Natural killer cell (primary cell): Measurements from ENCODE around the gene ZNF672. TPM values are rescaled to one million over a fixed set of nuclear protein-coding genes. Genes with fewer than 3 reads are reported as not detected.
A peak's percentile ranks its signal among the peaks of the same experiment; 100 is the strongest.
"Not testable (repeated sequence)": the region's sequence is repeated elsewhere in the genome, so short reads cannot be mapped to it uniquely, and the experiment has no call there.

ENCODE experiments used
- ATAC-seq, 3 donors: fragments of 150-1000 bp in 2 of 3; fragments of 200-7000 bp in 1 of 3; cut with Tn5 transposase; 1 replicate in 1 of 3; 2 replicates in 2 of 3; pipeline ENCODE4 v1.10.0; 2021; ENCODE audit warnings: mild to moderate bottlenecking in 2 of 3, moderate library complexity in 2 of 3
- DNase-seq, 2 donors: peaks; one replicate each; pipeline versions ENCODE4 v3.0.0 to v3.0.0-alpha.2; 2013 to 2021; ENCODE audit warnings: mixed read lengths in 1 of 2
- H3K27ac ChIP-seq: one replicate; pipeline ENCODE4 v1.5.1; 2013; ENCODE audit warnings: mild to moderate bottlenecking, low read length
- H3K27me3 ChIP-seq: one replicate; pipeline ENCODE4 v1.6.1; 2013; ENCODE audit warnings: low read length; ENCODE audit not compliant: control insufficient read depth, insufficient read depth
- H3K36me3 ChIP-seq: one replicate; pipeline ENCODE4 v1.6.1; 2013; ENCODE audit warnings: low read length; ENCODE audit not compliant: control insufficient read depth, insufficient read depth
- H3K4me1 ChIP-seq: one replicate; pipeline ENCODE4 v1.6.1; 2013; ENCODE audit warnings: low read length; ENCODE audit not compliant: control insufficient read depth, insufficient read depth
- H3K4me3 ChIP-seq: one replicate; pipeline ENCODE4 v1.5.1; 2013; ENCODE audit warnings: low read length
- H3K9me3 ChIP-seq: one replicate; pipeline ENCODE4 v1.6.1; 2013; ENCODE audit warnings: low read length; ENCODE audit not compliant: control insufficient read depth, insufficient read depth
- H3K27ac Mint-ChIP-seq, 2 donors: one replicate each; pipeline ENCODE4 v1.8.0; 2022; ENCODE audit warnings: mild to moderate bottlenecking in 2 of 2, mixed read lengths in 2 of 2, moderate library complexity in 1 of 2
- H3K27me3 Mint-ChIP-seq, 2 donors: one replicate each; pipeline ENCODE4 v1.8.0; 2022; ENCODE audit warnings: low read depth in 2 of 2, mixed read lengths in 2 of 2
- H3K36me3 Mint-ChIP-seq: one replicate; pipeline ENCODE4 v1.8.0; 2022; ENCODE audit warnings: mixed read lengths
- H3K4me1 Mint-ChIP-seq, 2 donors: one replicate each; pipeline ENCODE4 v1.8.0; 2022; ENCODE audit warnings: mixed read lengths in 2 of 2
- H3K4me3 Mint-ChIP-seq: one replicate; pipeline ENCODE4 v1.8.0; 2022; ENCODE audit warnings: mild to moderate bottlenecking, moderate library complexity, mixed read lengths
- H3K9me3 Mint-ChIP-seq, 2 donors: one replicate each; pipeline ENCODE4 v1.8.0; 2022; ENCODE audit warnings: mixed read lengths in 2 of 2
- WGBS: methylation state at CpG from one replicate; pipeline ENCODE4 v1.1.7; 2013; ENCODE audit warnings: missing lambda C conversion rate; ENCODE audit not compliant: insufficient coverage; 5-methylcytosine and 5-hydroxymethylcytosine counted together
- intact Hi-C: fragments of 100-400 bp; cut with micrococcal nuclease; formaldehyde crosslinking; loops from one replicate; pipeline ENCODE4 v1.14.2; 2022
- total RNA-seq, 4 donors: library from RNA; stranded (reverse); fragments of 120-200 nt in 1 of 4; gene quantifications; one replicate each; pipeline versions ENCODE4 v1.2.3 to v1.2.4, GENCODE V29; 2013 to 2022
- TF ChIP-seq, protein P1 (sequence below): fragments of 200-600 bp; IDR thresholded peaks from one replicate; pipeline ENCODE4 v1.8.0; 2022; ENCODE audit warnings: antibody characterized with exemption

Gene ZNF672
- total RNA-seq: 10 to 100 TPM; 29.0 to 41.8 (median 38.7) TPM
- 34.8 TPM for total RNA-seq (2013)

DNA sequence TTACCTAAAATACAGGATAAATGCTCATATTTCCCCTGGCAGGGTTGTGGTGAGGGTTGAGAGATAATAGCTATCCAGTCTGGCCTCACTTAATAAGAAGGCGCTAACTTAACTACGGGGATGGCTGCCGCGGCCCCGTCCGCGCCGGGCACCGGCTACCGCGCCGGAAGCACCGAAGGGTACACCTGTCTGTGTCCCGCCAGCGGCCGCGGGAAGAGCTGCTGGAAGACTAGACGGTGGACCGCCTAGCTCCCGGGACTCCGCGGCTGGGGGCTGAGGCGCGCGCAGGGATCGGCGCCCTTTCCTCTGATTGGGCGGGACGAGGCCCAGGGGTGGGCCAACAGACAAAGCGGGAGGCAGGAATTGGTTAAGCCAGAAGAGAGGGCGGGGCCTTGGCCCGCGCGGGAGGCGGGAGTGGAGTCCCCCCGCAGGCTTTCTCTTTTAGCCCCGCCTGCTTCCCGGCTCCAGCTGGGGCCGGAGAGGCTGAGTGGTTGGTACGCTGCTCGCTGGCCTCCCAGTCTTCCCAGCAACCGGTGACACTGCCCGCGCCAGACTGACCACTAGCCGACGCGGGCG, at the start of gene ZNF672:
Gene ZNF672, plus strand, starts transcription at position 444 of the 576 bp plus-strand sequence. CDS start 9,051 bp downstream, outside the sequence.
- H3K27me3 Mint-ChIP-seq: peaks cover 5% of the 10 kb centered on the region in 2 donors
- under 1% methylated on average over 48 of the region's 48 CpGs for WGBS
- Histone ChIP-seq H3K4me3 (peak within 1 kb of the TSS; percentile 80), H3K36me3 (no peaks in the 10 kb centered on the region), H3K4me1 (peaks cover 24% of the 10 kb centered on the region), H3K27me3 (no peaks in the 10 kb centered on the region), H3K9me3 (no peaks in the 10 kb centered on the region), H3K27ac (peak within 1 kb of the TSS; percentile 99)
- peak; percentile 92 to 96 for DNase-seq
- H3K27ac Mint-ChIP-seq: no peak within 1 kb of the TSS
- no peaks in the 10 kb centered on the region for H3K9me3 Mint-ChIP-seq
- TF ChIP-seq, protein P1, sequence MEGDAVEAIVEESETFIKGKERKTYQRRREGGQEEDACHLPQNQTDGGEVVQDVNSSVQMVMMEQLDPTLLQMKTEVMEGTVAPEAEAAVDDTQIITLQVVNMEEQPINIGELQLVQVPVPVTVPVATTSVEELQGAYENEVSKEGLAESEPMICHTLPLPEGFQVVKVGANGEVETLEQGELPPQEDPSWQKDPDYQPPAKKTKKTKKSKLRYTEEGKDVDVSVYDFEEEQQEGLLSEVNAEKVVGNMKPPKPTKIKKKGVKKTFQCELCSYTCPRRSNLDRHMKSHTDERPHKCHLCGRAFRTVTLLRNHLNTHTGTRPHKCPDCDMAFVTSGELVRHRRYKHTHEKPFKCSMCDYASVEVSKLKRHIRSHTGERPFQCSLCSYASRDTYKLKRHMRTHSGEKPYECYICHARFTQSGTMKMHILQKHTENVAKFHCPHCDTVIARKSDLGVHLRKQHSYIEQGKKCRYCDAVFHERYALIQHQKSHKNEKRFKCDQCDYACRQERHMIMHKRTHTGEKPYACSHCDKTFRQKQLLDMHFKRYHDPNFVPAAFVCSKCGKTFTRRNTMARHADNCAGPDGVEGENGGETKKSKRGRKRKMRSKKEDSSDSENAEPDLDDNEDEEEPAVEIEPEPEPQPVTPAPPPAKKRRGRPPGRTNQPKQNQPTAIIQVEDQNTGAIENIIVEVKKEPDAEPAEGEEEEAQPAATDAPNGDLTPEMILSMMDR: no peak
- no peaks in the 10 kb centered on the region for H3K36me3 Mint-ChIP-seq
- peaks cover 10 to 27% of the 10 kb centered on the region in 2 donors for H3K4me1 Mint-ChIP-seq
- H3K4me3 Mint-ChIP-seq: no peak within 1 kb of the TSS
- intact Hi-C loops: loop anchor here (1.0 kb wide), 4 partner anchors 12 to 68 kb away; partner anchors contain the start of gene PGBD2
- ATAC-seq: peak; percentile 80 to 93 (median 80)

DNA sequence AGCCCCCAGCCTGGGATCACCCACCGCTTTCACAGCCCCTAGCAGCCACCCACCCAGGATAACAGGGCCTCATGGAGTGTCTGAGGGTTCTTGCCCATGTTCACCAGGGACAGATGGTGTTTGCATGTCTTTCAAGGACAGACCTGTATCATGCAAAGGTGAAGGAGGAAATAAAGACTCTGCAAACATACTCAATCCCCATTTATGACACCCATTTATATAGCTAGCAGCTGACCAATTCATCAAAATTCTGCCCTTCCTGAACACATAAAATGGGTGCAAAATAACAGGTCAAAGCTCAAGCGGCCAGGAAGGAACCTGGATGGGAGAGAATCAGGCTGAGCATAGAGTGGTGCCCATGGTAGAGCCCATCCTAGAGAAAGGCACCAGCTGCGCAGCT, 49.7 kb upstream of the ZNF672 start:
- ATAC-seq: no peak
- H3K27me3 ChIP-seq: no peaks in the 10 kb centered on the region

GRCh38 chr1:248789337-248789736, 48.7 kb upstream of the ZNF672 start:
- H3K4me1 Mint-ChIP-seq, DNase-seq, H3K4me3 Mint-ChIP-seq, H3K9me3 ChIP-seq, H3K27ac Mint-ChIP-seq, H3K4me1 ChIP-seq, H3K9me3 Mint-ChIP-seq, H3K27ac ChIP-seq, intact Hi-C loops, H3K4me3 ChIP-seq, H3K36me3 ChIP-seq, ATAC-seq, H3K36me3 Mint-ChIP-seq, H3K27me3 ChIP-seq: not testable (repeated sequence)
- WGBS: 67% methylated on average over 1 of the region's 2 CpGs
- peaks cover 0 to 11% of the 10 kb centered on the region in 2 donors for H3K27me3 Mint-ChIP-seq

More for the DNA sequence above, 49.7 kb upstream of the ZNF672 start:
- Mint-ChIP-seq H3K4me3 (no peak overlapping the region), H3K9me3 (no peaks in the 10 kb centered on the region), H3K27ac (no peak overlapping the region), H3K4me1 (no peaks in the 10 kb centered on the region), H3K27me3 (peaks cover 0 to 15% of the 10 kb centered on the region in 2 donors), H3K36me3 (no peaks in the 10 kb centered on the region)
- TF ChIP-seq, protein P1: no peak
- no peak overlapping the region for H3K4me3 ChIP-seq
- no peaks in the 10 kb centered on the region for H3K36me3 ChIP-seq
- no peak for DNase-seq
- 86% methylated on average over 2 of the region's 3 CpGs for WGBS
- H3K9me3 ChIP-seq: no peaks in the 10 kb centered on the region
- intact Hi-C loops: no loop called here
- no peak overlapping the region for H3K27ac ChIP-seq
- H3K4me1 ChIP-seq: no peaks in the 10 kb centered on the region

- DNase-seq: no peak
- H3K4me3 ChIP-seq: no peak overlapping the region
- H3K4me1 ChIP-seq: no peaks in the 10 kb centered on the region
- H3K36me3 ChIP-seq: no peaks in the 10 kb centered on the region
- no peak for ATAC-seq
- H3K27ac ChIP-seq: no peak overlapping the region
- no peaks in the 10 kb centered on the region for H3K9me3 ChIP-seq
- peaks cover 0 to 11% of the 10 kb centered on the region in 2 donors for H3K27me3 Mint-ChIP-seq
- H3K36me3 Mint-ChIP-seq: peaks cover 7% of the 10 kb centered on the region
- peaks cover 2 to 3% of the 10 kb centered on the region in 2 donors for H3K9me3 Mint-ChIP-seq
- H3K4me1 Mint-ChIP-seq: no peaks in the 10 kb centered on the region
- no peak overlapping the region for H3K4me3 Mint-ChIP-seq
- intact Hi-C loops: no loop called here
- H3K27me3 ChIP-seq: no peaks in the 10 kb centered on the region
- TF ChIP-seq, protein P1: no peak
- 89% methylated on average over 5 of the region's 5 CpGs for WGBS
- H3K27ac Mint-ChIP-seq: no peak overlapping the region
These were observed 47.6 kb upstream of the ZNF672 start for GRCh38 chr1:248790456-248790855.
